OCI-LY1 (cell line): ENCODE measurements around the gene VPS35L.

Experiments used
- H2AFZ ChIP-seq: fragments of 200-600 bp; sonication (generic), shearing (Covaris generic); 2 replicates; pipeline ENCODE4 v1.6.0; 2014; ENCODE audit warnings: antibody characterized with exemption, mild to moderate bottlenecking, low read length
- H3F3A ChIP-seq: fragments of 200-600 bp; sonication (generic), shearing (Covaris generic); 2 replicates; pipeline ENCODE4 v1.6.0; 2014; ENCODE audit warnings: mild to moderate bottlenecking, antibody characterized with exemption, low read length, moderate library complexity; ENCODE audit not compliant: insufficient read depth
- H3K27ac ChIP-seq: fragments of 200-600 bp; sonication (generic); 2 replicates; pipeline ENCODE4 v1.5.1; 2014; ENCODE audit warnings: low read length, mixed run types, mild to moderate bottlenecking, low read depth; ENCODE audit not compliant: poor library complexity, severe bottlenecking
- H3K27me3 ChIP-seq: fragments of 200-600 bp; sonication (generic); 2 replicates; pipeline ENCODE4 v1.6.0; 2014; ENCODE audit warnings: antibody characterized with exemption, mild to moderate bottlenecking, low read length, moderate library complexity; ENCODE audit not compliant: insufficient read depth
- H3K36me3 ChIP-seq: fragments of 200-600 bp; sonication (generic); 2 replicates; pipeline ENCODE4 v1.6.1; 2014; ENCODE audit warnings: mild to moderate bottlenecking, antibody characterized with exemption, low read length, moderate library complexity, mixed read lengths; ENCODE audit not compliant: insufficient read depth
- H3K4me1 ChIP-seq: fragments of 200-600 bp; sonication (generic); 2 replicates; pipeline ENCODE4 v1.5.1; 2014; ENCODE audit warnings: mild to moderate bottlenecking, low read length, moderate library complexity; ENCODE audit not compliant: insufficient read depth, severe bottlenecking
- H3K4me2 ChIP-seq: fragments of 200-600 bp; sonication (generic), shearing (Covaris generic); 2 replicates; pipeline ENCODE4 v1.6.1; 2014; ENCODE audit warnings: low read length
- H3K4me3 ChIP-seq: fragments of 200-600 bp; sonication (generic); 2 replicates; pipeline ENCODE4 v1.5.1; 2014; ENCODE audit warnings: low read length, low read depth, mild to moderate bottlenecking, mixed read lengths; ENCODE audit not compliant: poor library complexity, severe bottlenecking
- H3K79me2 ChIP-seq: fragments of 200-600 bp; shearing (Covaris generic); 2 replicates; pipeline ENCODE4 v1.6.1; 2016; ENCODE audit warnings: mixed run types, low read length, mixed read lengths; ENCODE audit not compliant: insufficient read depth
- H3K9ac ChIP-seq: fragments of 200-600 bp; sonication (generic), shearing (Covaris generic); 2 replicates; pipeline ENCODE4 v1.6.1; 2014; ENCODE audit warnings: mild to moderate bottlenecking, low read length, mixed read lengths
- H3K9me2 ChIP-seq: fragments of 200-600 bp; sonication (generic), shearing (Covaris generic); 2 replicates; pipeline ENCODE4 v1.6.1; 2014; ENCODE audit warnings: low read depth, mild to moderate bottlenecking, low read length, mixed read lengths
- H3K9me3 ChIP-seq: fragments of 200-600 bp; shearing (Covaris generic); 2 replicates; pipeline ENCODE4 v1.6.1; 2014; ENCODE audit warnings: low read length, mixed read lengths
- H4K20me1 ChIP-seq: fragments of 200-600 bp; sonication (generic), shearing (Covaris generic); 2 replicates; pipeline ENCODE4 v1.6.0; 2016; ENCODE audit warnings: mild to moderate bottlenecking, low read length; ENCODE audit not compliant: insufficient read depth
- CTCF ChIP-seq: fragments of 200-600 bp; sonication (generic), shearing (Covaris generic); IDR thresholded peaks from 2 replicates; pipeline ENCODE4 v1.5.1; 2017; ENCODE audit warnings: mild to moderate bottlenecking, antibody characterized with exemption, low read length, moderate library complexity, mixed read lengths
- EZH2 ChIP-seq: fragments of 200-600 bp; sonication (generic), shearing (Covaris generic); IDR thresholded peaks from 2 replicates; pipeline ENCODE4 v1.8.0; 2017; ENCODE audit warnings: borderline replicate concordance, mixed run types, mild to moderate bottlenecking, antibody characterized with exemption, low read length, moderate library complexity, mixed read lengths

The VPS35L gene

GRCh38 chr16:19699472-19699871 is 144.0 kb downstream of the VPS35L start:
- H3K4me2 ChIP-seq = no peak overlapping the region
- H3K79me2 ChIP-seq = no peaks in the 10 kb centered on the region
- H3K27me3 ChIP-seq = no peaks in the 10 kb centered on the region
- no peaks in the 10 kb centered on the region for H3K4me1 ChIP-seq
- peaks cover 70% of the 10 kb centered on the region for H3K36me3 ChIP-seq
- no peak overlapping the region for H2AFZ ChIP-seq
- no peaks in the 10 kb centered on the region for H3K9me3 ChIP-seq
- H3K9ac ChIP-seq = no peak overlapping the region
- H3K4me3 ChIP-seq = no peak overlapping the region
- TF ChIP-seq CTCF = no peak
- TF ChIP-seq EZH2 = no peak
- no peaks in the 10 kb centered on the region for H4K20me1 ChIP-seq
- H3F3A ChIP-seq = no peaks in the 10 kb centered on the region
- H3K27ac ChIP-seq = no peak overlapping the region
- H3K9me2 ChIP-seq = no peaks in the 10 kb centered on the region

- Histone ChIP-seq H3K4me1 (no peaks in the 10 kb centered on the region), H3K27me3 (no peaks in the 10 kb centered on the region), H3K9ac (no peak overlapping the region), H3K9me3 (no peaks in the 10 kb centered on the region), H3F3A (no peaks in the 10 kb centered on the region), H2AFZ (no peak overlapping the region), H3K4me3 (no peak overlapping the region), H3K27ac (no peak overlapping the region), H3K9me2 (no peaks in the 10 kb centered on the region), H3K36me3 (peaks cover 79% of the 10 kb centered on the region), H4K20me1 (no peaks in the 10 kb centered on the region), H3K79me2 (no peaks in the 10 kb centered on the region), H3K4me2 (no peak overlapping the region)
- no peak for TF ChIP-seq EZH2
- TF ChIP-seq CTCF = no peak
Measured at GRCh38 chr16:19700319-19700781, 144.8 kb downstream of the VPS35L start.

- TF ChIP-seq EZH2 = no peak
- no peak for TF ChIP-seq CTCF
- peaks cover 86% of the 10 kb centered on the region for H3K36me3 ChIP-seq
- H3K27me3 ChIP-seq = no peaks in the 10 kb centered on the region
- no peaks in the 10 kb centered on the region for H3K9me2 ChIP-seq
- H3K4me1 ChIP-seq = no peaks in the 10 kb centered on the region
- H3K9ac ChIP-seq = no peak overlapping the region
- H3K4me3 ChIP-seq = no peak overlapping the region
- H4K20me1 ChIP-seq = no peaks in the 10 kb centered on the region
- no peaks in the 10 kb centered on the region for H3K9me3 ChIP-seq
- no peak overlapping the region for H3K4me2 ChIP-seq
- no peaks in the 10 kb centered on the region for H3F3A ChIP-seq
- no peaks in the 10 kb centered on the region for H3K79me2 ChIP-seq
- H2AFZ ChIP-seq = no peak overlapping the region
- no peak overlapping the region for H3K27ac ChIP-seq
Measured at GRCh38 chr16:19701091-19701490, 145.6 kb downstream of the VPS35L start.
